Measurements from ENCODE around the gene ITPR1. TPM values are rescaled to one million over a fixed set of nuclear protein-coding genes. Genes with fewer than 3 reads are reported as not detected.

Gene ITPR1
- total and polyA plus RNA-seq, 12 donors, result 9.7 to 40.3 (median 18.8) TPM

DNA sequence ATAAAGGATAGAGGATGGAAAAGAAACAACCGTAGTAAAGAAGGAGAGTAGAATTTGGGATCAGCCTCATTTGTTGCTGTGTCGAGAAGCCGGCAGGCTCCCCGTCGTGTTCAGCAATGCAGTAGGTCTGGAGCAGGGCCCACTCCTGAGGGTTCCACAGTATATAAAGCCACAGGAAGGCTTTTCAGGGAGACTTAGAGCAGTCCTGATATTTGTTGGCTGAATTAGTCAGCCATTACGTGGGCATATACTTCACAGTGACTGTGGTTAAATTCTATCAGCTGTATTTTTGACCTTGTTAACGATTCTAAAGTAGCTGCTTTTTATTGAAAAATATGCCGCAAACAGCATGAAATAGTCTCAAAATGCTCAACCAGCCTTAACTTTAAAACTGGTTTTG, 149.5 kb downstream of the ITPR1 start:
- 94 to 95% methylated on average over 8 of the region's 8 CpGs for WGBS, 2 donors
- no peak overlapping the region for H3K4me3 ChIP-seq

DNA sequence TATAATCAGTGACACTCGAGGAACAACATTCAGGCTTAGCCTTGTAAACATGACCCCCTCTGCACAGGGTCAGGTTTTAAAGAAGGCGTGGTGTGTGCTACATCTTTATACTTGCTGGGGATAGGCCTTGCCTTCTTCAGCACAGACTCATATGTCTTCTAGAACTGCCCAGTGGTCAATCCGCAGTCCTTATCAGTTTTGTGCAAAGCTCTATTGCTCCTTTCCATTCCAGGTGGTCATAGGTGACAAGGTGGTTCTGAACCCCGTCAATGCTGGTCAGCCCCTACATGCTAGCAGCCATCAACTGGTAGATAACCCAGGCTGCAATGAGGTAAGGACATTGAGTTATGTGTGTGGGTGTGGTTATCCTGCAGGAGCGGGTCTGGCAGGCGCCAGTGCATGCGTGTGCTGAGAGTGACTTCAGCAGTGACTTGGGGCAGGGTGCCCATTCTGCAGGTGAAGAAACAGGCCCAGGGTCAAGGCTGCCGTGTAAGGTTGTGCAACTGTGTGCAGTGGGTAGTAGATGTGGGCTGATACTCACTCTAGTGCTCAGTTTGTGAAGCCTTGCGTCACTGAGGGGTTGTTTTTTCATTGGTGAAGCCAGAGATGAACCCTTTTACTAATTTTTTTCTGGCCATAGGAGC, 150.9 kb downstream of the ITPR1 start:
- Histone ChIP-seq H3K27ac (no peak overlapping the region), H3K4me3 (no peak overlapping the region), H3K9me3 (no peaks in the 10 kb centered on the region), H3K27me3 (no peaks in the 10 kb centered on the region), H3K36me3 (peaks cover 0 to 93% (median 17%) of the 10 kb centered on the region in 9 donors), H3K4me1 (no peaks in the 10 kb centered on the region)
- ATAC-seq (no peak), DNase-seq (no peak)
- intact Hi-C loops (cut with DNase I), result no loop called here
- TF ChIP-seq, protein P1, sequence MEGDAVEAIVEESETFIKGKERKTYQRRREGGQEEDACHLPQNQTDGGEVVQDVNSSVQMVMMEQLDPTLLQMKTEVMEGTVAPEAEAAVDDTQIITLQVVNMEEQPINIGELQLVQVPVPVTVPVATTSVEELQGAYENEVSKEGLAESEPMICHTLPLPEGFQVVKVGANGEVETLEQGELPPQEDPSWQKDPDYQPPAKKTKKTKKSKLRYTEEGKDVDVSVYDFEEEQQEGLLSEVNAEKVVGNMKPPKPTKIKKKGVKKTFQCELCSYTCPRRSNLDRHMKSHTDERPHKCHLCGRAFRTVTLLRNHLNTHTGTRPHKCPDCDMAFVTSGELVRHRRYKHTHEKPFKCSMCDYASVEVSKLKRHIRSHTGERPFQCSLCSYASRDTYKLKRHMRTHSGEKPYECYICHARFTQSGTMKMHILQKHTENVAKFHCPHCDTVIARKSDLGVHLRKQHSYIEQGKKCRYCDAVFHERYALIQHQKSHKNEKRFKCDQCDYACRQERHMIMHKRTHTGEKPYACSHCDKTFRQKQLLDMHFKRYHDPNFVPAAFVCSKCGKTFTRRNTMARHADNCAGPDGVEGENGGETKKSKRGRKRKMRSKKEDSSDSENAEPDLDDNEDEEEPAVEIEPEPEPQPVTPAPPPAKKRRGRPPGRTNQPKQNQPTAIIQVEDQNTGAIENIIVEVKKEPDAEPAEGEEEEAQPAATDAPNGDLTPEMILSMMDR (IDR thresholded peaks at IDR 0.05), result no peak
- 90 to 91% methylated on average over 9 of the region's 9 CpGs for whole genome bisulfite sequencing, 2 donors

More for the DNA sequence above, 149.5 kb downstream of the ITPR1 start:
- DNase-seq, result no peak
- no peaks in the 10 kb centered on the region for H3K4me1 ChIP-seq
- no peak for ATAC-seq
- intact Hi-C loops (cut with DNase I), result no loop called here
- peaks cover 0 to 85% (median 16%) of the 10 kb centered on the region in 9 donors for H3K36me3 ChIP-seq
- H3K27me3 ChIP-seq, result no peaks in the 10 kb centered on the region
- H3K9me3 ChIP-seq, result no peaks in the 10 kb centered on the region
- TF ChIP-seq, protein P1 (IDR thresholded peaks at IDR 0.05), result no peak
- H3K27ac ChIP-seq, result no peak overlapping the region

DNA sequence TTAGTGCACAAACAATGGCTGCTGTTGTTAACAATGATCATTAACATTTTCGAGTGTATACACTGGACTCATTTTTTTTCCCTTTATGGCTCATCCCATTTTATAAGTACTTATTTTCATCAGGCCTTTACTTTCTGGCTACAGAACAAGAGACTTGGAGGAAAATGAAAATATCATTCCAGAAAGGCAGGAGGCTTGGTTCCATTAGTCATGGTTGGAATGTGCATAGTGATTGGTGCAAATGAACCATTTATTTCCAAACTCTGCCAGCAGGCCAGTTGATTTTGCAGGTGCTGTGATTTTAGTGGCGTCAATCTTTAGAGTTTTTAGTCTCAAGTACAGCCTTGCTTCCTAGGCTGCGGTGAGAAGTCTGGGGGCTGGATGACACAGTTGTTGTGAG, 151.8 kb downstream of the ITPR1 start:
- no peak overlapping the region for H3K4me3 ChIP-seq
- peaks cover 0 to 1% (median 0%) of the 10 kb centered on the region in 11 donors for H3K9me3 ChIP-seq
- no peak for ATAC-seq
- no peaks in the 10 kb centered on the region for H3K27me3 ChIP-seq
- WGBS, 2 donors, result 93% methylated on average over 3 of the region's 3 CpGs
- no peak for DNase-seq
- intact Hi-C loops (cut with DNase I), result no loop called here
- TF ChIP-seq, protein P1 (IDR thresholded peaks at IDR 0.05), result no peak
- H3K27ac ChIP-seq, result no peak overlapping the region
- H3K36me3 ChIP-seq, result peaks cover 0 to 93% (median 17%) of the 10 kb centered on the region in 9 donors
- no peaks in the 10 kb centered on the region for H3K4me1 ChIP-seq

DNA sequence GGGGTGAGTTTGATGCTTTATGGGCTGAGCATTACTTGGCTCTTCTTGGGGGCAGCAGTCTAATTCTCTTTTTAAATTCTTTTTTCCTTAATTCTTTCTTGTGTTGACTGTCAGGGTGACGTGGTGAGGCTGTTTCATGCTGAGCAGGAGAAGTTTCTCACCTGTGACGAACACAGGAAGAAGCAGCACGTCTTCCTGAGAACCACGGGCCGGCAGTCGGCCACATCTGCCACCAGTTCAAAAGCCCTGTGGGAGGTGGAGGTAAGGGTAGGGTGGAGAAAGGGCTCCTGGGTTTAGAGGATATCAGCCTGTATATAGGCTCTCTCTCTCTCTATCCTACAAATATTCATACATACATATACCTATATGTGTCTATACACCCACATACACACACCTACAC, 152.3 kb downstream of the ITPR1 start:
- no peak for DNase-seq
- WGBS, 2 donors, result 80 to 88% methylated on average over 6 of the region's 6 CpGs

More for the DNA sequence above, 152.3 kb downstream of the ITPR1 start:
- TF ChIP-seq, protein P1 (IDR thresholded peaks at IDR 0.05), result no peak
- Histone ChIP-seq H3K27ac (no peak overlapping the region), H3K4me3 (no peak overlapping the region), H3K4me1 (no peaks in the 10 kb centered on the region), H3K27me3 (no peaks in the 10 kb centered on the region), H3K9me3 (peaks cover 0 to 4% (median 0%) of the 10 kb centered on the region in 11 donors), H3K36me3 (peaks cover 0 to 91% (median 17%) of the 10 kb centered on the region in 9 donors)
- ATAC-seq, result no peak
- intact Hi-C loops (cut with DNase I), result no loop called here

Measured in heart right ventricle (tissue), 16 donors.